Peyer's patch (tissue), 4 donors: ENCODE data around the gene RBM18.

Experiments used
- CTCF ChIP-seq, 6 experiments: fragments of 450-650 bp in 4 of 6; fragments of 200-600 bp in 2 of 6; sonication (generic) in 1 of 6; IDR thresholded peaks; one replicate each; pipeline ENCODE4 v1.5.1; 2017 to 2019; ENCODE audit warnings: antibody characterized with exemption in 6 of 6, mild to moderate bottlenecking in 3 of 6, moderate library complexity in 1 of 6
- POLR2A ChIP-seq, 2 donors: fragments of 450-650 bp; IDR thresholded peaks; one replicate each; pipeline ENCODE4 v1.5.1; 2017; ENCODE audit warnings: antibody characterized with exemption in 2 of 2, mild to moderate bottlenecking in 2 of 2, moderate library complexity in 2 of 2

- TF ChIP-seq CTCF (IDR thresholded peaks at IDR 0.05), result no peak
- TF ChIP-seq POLR2A (IDR thresholded peaks at IDR 0.05), result no peak
These were observed 20.3 kb downstream of the RBM18 start for GRCh38 chr9:122244349-122244748.
